ENCODE data around the gene STEAP4.

The STEAP4 gene

DNA sequence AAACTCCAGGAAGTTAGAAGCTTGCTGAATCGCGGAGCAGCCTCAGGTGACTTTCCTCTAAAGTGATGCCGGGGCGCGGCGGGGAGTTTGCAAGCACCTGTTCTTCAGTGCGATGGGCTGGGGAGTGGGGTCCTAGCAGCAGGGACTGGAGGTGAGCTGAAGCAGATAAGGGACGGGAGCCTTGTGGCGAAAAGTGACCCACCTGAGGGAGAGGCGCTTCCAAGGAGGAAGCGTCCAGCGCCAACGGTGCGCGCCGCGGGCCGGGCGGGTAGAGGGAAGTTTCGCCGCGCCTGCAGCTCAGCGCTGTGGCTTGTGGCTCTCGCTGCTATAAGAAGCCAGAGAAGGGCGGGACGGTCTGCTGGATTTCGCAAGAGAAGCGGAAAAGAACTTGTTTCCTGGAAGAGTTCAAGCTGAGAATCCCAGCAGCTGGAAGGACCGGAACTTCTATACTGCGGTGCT is at the start of gene STEAP4:
TSS of gene STEAP4 (minus strand) at position 305 of the 459 bp plus-strand sequence. CDS start 22,625 bp downstream, outside the sequence.
- peak; percentile 7 for DNase-seq

- no peak for DNase-seq
Observed at GRCh38 chr7:88355011-88355410, 48.3 kb upstream of the STEAP4 start.

DNA sequence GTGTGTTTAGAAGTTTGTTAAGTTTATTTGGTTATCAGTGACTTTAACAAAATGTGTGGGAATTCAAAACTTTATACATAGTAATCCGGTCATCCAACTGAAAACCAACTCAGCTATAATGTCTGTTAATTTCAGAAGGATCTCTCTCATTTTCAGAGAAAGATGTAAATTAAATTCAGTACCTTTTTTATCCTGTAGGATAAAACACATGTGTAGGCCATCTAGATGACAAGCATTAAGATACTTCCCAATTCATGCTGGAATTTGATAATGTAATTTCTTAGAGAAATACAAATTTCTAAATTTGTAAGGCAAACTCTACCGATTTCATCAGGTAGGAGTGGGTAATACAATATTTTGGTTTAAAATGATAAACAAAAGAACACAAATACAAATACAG is 43.4 kb upstream of the STEAP4 start:
- DNase-seq = no peak

GRCh38 chr7:88347517-88347916 is 40.8 kb upstream of the STEAP4 start:
- DNase-seq = no peak

DNA sequence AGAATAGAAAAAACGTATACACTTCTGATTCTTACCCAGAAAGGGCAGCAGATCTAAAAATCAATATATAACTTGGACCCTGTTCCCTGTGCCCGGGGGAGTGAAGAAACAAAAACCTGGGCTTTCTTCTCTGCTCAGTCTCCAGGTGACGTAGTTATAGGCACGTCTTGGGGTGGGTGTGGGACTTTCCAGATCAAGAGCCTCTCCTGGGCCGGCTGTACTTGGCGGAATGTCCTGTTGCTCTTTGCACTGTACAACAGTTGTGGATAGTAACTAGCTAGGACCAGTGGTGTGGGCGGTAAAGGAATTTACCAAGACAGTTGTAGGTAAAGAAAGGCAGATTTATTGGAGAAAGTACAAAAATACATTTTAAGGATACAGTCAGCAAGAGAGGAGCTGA is 40.4 kb upstream of the STEAP4 start:
- DNase-seq = no peak

GRCh38 chr7:88346357-88346756 is 39.7 kb upstream of the STEAP4 start:
- DNase-seq = no peak

DNA sequence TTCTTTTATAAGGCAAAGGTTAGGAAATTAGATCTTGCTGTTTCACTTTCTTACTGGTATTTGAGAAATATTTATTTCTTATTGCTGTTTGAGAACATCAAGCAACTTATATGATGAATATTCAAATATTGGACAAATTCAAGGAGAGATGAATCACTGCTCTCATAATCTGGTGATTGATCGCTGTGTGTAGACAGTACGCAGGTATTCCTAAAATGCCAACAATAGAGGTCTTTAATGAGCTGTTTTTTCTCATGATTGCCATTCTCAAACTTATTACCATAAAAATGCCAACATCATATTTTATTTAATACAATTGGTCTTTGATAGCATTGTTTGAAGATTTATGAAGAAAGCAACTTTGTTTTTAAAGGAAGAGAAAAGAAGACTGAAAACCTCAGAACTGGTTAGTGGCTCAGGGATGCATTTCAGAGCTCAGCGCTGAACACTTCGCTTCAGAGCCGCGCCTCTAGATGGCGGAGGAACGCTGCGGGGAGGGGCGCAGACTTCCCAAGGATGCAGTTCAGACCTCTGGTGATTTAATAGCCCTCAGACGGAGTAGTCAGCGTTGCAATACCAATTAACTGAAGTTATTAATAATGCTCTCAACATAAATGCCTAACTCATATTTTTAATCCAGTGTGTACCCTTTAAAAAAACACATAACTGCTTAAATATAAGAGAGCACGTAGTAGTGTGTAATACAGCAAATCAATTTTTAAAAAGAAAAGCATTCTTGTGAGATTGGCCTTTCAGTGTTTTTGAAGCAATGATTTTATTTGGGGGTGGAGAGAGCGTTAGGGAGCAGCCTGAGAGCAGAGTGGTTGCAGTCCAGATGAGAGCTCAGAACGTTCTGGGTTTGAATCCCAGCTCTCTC is 38.5 kb upstream of the STEAP4 start:
- DNase-seq = peak; percentile 22

GRCh38 chr7:88344271-88344670 is 37.6 kb upstream of the STEAP4 start:
- DNase-seq = no peak

GRCh38 chr7:88339195-88339922 is 32.7 kb upstream of the STEAP4 start:
- DNase-seq = no peak

GRCh38 chr7:88338503-88338902 is 31.8 kb upstream of the STEAP4 start:
- DNase-seq = no peak

- no peak for DNase-seq
Observed at GRCh38 chr7:88337572-88337971, 30.9 kb upstream of the STEAP4 start.

GRCh38 chr7:88331322-88331721 is 24.6 kb upstream of the STEAP4 start:
- DNase-seq = no peak

DNA sequence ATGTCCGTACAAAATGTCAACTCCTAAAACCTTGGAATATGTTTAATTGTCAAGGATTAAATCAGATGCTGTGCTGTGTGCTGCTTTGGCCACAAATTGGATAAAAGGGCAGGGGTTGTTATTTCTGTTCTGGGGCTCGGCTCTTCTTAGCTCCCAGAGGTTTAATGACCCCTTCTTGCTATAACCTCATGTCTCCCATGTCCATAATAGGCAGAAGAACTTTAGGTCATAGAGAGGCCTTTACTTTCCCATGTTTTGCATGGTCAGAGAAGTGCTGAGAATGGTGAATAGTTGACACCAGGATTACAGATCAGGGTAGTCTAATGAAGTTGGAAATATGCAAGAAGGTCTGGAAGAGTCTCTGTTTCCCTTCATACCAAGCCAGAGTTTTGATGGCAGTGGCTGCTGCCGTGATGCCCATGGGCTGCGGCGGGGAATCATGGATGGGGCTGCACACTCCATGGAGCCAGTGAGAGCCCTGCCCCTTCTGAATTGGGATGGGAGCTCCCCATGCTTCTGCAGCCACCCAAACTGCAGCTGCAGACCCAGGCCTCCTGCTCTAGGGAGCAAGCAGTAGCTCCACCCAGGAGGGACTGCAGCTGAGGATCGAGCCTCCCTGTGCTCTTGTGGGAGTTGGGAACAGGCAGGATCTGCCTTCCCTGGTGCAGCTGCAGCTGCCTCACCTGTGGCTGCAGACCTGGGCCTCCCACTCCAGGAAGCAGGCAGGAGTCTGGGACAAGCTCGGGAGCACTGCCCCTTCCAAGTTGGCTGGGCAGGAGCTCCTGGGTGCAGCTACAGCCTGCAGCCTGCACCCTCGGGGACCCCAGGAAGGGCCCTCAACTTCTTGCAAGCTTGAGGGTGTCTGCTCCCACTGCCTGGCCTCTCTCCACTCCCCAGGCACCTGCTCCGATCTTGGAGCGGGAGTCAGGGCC is 23.1 kb upstream of the STEAP4 start:
- DNase-seq = no peak

DNA sequence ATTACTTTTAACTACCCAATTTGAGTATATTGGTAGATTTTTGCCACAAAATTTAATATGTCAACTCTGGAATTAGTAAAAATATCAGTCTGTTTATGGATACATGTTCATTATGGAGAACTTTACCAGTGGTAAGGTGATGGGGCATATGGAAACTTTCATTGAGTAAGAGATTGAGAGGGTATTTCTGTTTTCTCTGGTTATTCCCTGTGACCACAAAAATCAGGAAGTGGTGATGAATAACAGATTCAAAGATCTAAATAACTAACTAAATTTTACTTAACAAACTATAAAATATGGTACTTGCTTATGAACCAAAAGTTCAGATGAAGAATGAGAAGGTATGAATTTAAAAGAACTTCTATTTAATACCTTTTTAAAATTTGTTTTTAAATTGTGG is 22.1 kb upstream of the STEAP4 start:
- DNase-seq = no peak

DNA sequence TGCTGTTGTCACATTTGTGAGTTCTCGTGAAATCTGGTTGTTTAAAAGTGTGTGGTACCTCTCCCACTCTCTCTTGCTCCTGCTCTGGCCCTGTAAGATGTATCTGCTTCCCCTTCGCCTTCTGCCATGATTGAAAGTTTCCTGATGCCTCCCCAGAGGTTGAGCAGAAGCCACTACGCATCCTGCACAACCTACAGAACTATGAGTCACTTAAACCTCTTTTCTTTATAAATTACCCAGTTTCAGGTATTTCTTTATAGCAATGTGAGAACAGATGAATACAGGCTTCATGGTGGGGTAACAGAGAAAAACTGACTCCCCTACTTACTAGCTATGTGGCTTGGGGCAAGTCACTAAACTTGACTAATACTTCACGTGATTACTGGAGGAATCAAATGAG is 18.0 kb upstream of the STEAP4 start:
- DNase-seq = peak; percentile 7

- DNase-seq = no peak
Observed at GRCh38 chr7:88322151-88322550, 15.5 kb upstream of the STEAP4 start.

GRCh38 chr7:88321694-88322093 is 15.0 kb upstream of the STEAP4 start:
- DNase-seq = no peak

- no peak for DNase-seq
Observed at GRCh38 chr7:88318196-88318595, 11.5 kb upstream of the STEAP4 start.

DNA sequence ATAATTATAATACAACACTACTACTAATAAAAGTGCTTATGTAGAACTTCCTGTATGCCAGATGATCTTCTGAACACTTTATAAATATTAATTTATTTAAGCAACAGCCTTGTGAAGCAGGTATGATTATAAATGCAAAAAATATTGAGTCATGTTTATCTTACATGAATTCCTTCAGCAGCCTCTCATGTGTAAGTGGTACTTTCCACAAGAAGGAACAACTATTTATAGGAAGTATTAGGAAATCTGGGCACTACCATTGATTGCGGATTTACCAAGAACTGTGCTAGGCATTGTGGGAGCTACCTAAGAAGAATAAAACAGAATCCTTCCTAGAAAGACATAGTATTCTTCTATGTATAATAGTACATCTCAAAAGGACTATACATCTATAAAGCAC is 10.7 kb upstream of the STEAP4 start:
- DNase-seq = no peak

DNA sequence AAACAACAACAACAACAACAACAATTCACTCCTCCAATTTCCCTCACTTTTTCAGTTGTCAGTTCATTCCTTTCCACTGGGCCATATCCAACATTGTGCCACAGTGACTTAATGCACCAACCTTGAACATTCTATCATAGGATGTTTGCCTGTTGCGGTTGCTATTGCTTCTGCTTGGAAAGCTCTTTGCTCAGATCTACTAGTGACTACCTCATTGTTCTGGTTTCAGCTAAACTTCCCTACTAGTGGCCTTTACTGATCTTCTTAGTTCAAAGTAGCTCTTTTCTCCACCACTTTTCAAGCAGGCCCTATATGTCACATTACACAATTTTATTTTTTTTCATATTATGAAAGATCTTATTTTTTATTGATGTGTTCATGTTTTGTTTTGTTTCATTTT is 9.8 kb upstream of the STEAP4 start:
- DNase-seq = no peak

DNA sequence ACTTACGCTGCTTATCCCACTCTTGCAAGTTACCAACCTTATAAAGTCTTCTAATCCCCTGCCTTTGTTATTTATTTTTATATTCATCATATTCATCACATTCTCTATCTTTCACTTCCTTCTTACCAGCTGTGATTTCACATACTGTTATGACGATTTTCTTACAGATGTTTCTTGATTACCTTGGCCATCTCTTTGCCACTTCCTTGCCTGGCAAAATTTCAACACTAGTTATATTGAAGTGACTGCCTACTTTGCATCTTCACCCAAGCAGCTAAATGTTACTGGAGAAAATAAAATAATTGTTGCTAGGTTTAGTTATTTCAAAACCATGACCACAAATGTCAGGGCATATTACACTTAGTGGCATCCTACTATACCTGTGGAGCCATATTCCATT is 8.8 kb upstream of the STEAP4 start:
- no peak for DNase-seq

DNA sequence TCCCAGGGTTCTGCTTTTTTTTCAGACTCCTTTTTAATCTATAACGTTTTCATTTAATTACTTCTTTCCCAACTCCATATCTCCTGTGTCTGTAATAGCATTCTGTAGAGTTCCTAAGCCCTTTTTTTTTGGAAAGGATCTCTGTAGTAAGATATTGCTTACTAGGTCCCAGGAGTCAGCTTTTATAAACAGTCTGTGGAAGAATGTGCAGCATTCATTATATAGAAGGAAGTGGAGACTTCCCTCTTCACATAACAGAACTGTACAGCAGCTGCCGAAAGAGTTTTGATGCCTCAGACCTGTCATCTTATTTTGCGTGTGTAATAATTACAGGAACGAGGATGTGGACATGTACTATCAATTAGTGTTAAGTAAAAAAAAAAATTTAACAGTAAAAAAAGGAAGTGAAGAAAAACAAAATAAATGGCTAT is 7.4 kb upstream of the STEAP4 start:
- no peak for DNase-seq

DNA sequence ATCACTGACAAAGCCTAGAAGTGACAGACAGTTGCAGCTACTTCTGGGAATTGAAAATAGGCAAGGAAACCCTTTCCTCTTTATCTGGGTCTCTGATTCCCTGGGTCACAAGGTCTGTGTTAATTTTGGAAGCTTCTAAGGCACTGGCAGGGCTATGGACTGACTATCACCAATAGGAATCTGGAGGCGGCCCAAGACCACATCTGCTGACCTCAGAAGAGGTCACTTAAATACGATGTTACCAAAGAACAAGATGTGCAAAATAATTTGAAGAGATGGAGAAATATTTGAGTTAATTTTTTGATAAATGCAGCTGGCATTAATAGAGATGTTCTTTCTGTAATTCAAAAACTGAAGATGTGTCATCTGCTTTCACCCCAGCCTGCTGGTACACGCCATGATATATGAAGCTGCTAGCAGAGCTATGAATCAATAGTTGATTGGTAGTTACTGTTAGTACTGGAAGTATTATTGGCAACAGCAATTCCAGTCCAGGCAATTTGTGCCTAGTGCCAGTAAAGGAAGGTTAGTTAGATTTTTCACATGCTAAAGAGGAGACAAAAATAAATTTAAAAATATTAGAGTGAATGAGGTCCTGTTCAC is 5.5 kb upstream of the STEAP4 start:
- DNase-seq = no peak

Data from activated CD4-positive, alpha-beta T cell treated with anti-CD3 and anti-CD28 coated beads for 48 hours (primary cell).